Natural killer cell (primary cell): Measurements from ENCODE around the gene NCKAP1. TPM values are rescaled to one million over a fixed set of nuclear protein-coding genes. Genes with fewer than 3 reads are reported as not detected.

Experiments used
- ATAC-seq, 3 donors: fragments of 150-1000 bp in 2 of 3; fragments of 200-7000 bp in 1 of 3; cut with Tn5 transposase; 1 replicate in 1 of 3; 2 replicates in 2 of 3; pipeline ENCODE4 v1.10.0; 2021; ENCODE audit warnings: mild to moderate bottlenecking in 2 of 3, moderate library complexity in 2 of 3
- DNase-seq, 2 donors: peaks; one replicate each; pipeline versions ENCODE4 v3.0.0 to v3.0.0-alpha.2; 2013 to 2021; ENCODE audit warnings: mixed read lengths in 1 of 2
- H3K27ac ChIP-seq: one replicate; pipeline ENCODE4 v1.5.1; 2013; ENCODE audit warnings: mild to moderate bottlenecking, low read length
- H3K27me3 ChIP-seq: one replicate; pipeline ENCODE4 v1.6.1; 2013; ENCODE audit warnings: low read length; ENCODE audit not compliant: control insufficient read depth, insufficient read depth
- H3K36me3 ChIP-seq: one replicate; pipeline ENCODE4 v1.6.1; 2013; ENCODE audit warnings: low read length; ENCODE audit not compliant: control insufficient read depth, insufficient read depth
- H3K4me1 ChIP-seq: one replicate; pipeline ENCODE4 v1.6.1; 2013; ENCODE audit warnings: low read length; ENCODE audit not compliant: control insufficient read depth, insufficient read depth
- H3K4me3 ChIP-seq: one replicate; pipeline ENCODE4 v1.5.1; 2013; ENCODE audit warnings: low read length
- H3K9me3 ChIP-seq: one replicate; pipeline ENCODE4 v1.6.1; 2013; ENCODE audit warnings: low read length; ENCODE audit not compliant: control insufficient read depth, insufficient read depth
- H3K27ac Mint-ChIP-seq, 2 donors: one replicate each; pipeline ENCODE4 v1.8.0; 2022; ENCODE audit warnings: mild to moderate bottlenecking in 2 of 2, mixed read lengths in 2 of 2, moderate library complexity in 1 of 2
- H3K27me3 Mint-ChIP-seq, 2 donors: one replicate each; pipeline ENCODE4 v1.8.0; 2022; ENCODE audit warnings: low read depth in 2 of 2, mixed read lengths in 2 of 2
- H3K36me3 Mint-ChIP-seq: one replicate; pipeline ENCODE4 v1.8.0; 2022; ENCODE audit warnings: mixed read lengths
- H3K4me1 Mint-ChIP-seq, 2 donors: one replicate each; pipeline ENCODE4 v1.8.0; 2022; ENCODE audit warnings: mixed read lengths in 2 of 2
- H3K4me3 Mint-ChIP-seq: one replicate; pipeline ENCODE4 v1.8.0; 2022; ENCODE audit warnings: mild to moderate bottlenecking, moderate library complexity, mixed read lengths
- H3K9me3 Mint-ChIP-seq, 2 donors: one replicate each; pipeline ENCODE4 v1.8.0; 2022; ENCODE audit warnings: mixed read lengths in 2 of 2
- WGBS: methylation state at CpG from one replicate; pipeline ENCODE4 v1.1.7; 2013; ENCODE audit warnings: missing lambda C conversion rate; ENCODE audit not compliant: insufficient coverage; 5-methylcytosine and 5-hydroxymethylcytosine counted together
- intact Hi-C: fragments of 100-400 bp; cut with micrococcal nuclease; formaldehyde crosslinking; loops from one replicate; pipeline ENCODE4 v1.14.2; 2022
- total RNA-seq, 4 donors: library from RNA; stranded (reverse); fragments of 120-200 nt in 1 of 4; gene quantifications; one replicate each; pipeline versions ENCODE4 v1.2.3 to v1.2.4, GENCODE V29; 2013 to 2022
- TF ChIP-seq, protein P1 (sequence below): fragments of 200-600 bp; IDR thresholded peaks from one replicate; pipeline ENCODE4 v1.8.0; 2022; ENCODE audit warnings: antibody characterized with exemption

NCKAP1 gene
- total RNA-seq, 3 donors from 2014 or later (not counting 1 experiment from before 2014, with no cell fraction given), result 8.4 to 12.3 (median 10.4) TPM

DNA sequence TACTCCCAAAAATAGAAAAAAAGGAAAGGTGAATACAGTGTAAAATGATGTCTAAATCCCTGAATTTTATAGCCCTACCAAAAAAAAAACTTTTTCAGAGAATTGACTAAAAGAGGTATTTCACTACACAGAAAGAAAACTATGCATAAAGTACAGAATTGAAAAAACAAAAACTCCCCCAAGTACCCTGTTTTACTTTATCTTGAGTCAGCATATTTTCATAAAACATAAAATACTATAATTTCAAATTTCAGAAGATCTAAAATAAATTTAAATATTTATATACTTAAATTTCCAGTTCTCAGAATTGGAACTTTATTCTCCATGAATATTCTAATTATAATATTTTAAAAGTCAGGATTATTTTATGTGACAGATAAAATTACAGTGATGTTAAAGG lies 10.1 kb downstream of the NCKAP1 start:
- Histone ChIP-seq H3K36me3 (no peaks in the 10 kb centered on the region), H3K9me3 (no peaks in the 10 kb centered on the region), H3K27me3 (peaks cover 34% of the 10 kb centered on the region), H3K4me3 (no peak overlapping the region), H3K4me1 (no peaks in the 10 kb centered on the region), H3K27ac (no peak overlapping the region)
- DNase-seq, result no peak
- intact Hi-C loops, result no loop called here
- TF ChIP-seq, protein P1, sequence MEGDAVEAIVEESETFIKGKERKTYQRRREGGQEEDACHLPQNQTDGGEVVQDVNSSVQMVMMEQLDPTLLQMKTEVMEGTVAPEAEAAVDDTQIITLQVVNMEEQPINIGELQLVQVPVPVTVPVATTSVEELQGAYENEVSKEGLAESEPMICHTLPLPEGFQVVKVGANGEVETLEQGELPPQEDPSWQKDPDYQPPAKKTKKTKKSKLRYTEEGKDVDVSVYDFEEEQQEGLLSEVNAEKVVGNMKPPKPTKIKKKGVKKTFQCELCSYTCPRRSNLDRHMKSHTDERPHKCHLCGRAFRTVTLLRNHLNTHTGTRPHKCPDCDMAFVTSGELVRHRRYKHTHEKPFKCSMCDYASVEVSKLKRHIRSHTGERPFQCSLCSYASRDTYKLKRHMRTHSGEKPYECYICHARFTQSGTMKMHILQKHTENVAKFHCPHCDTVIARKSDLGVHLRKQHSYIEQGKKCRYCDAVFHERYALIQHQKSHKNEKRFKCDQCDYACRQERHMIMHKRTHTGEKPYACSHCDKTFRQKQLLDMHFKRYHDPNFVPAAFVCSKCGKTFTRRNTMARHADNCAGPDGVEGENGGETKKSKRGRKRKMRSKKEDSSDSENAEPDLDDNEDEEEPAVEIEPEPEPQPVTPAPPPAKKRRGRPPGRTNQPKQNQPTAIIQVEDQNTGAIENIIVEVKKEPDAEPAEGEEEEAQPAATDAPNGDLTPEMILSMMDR, result no peak
- peaks cover 31 to 55% of the 10 kb centered on the region in 2 donors for H3K27me3 Mint-ChIP-seq
- H3K4me3 Mint-ChIP-seq, result no peak overlapping the region
- H3K4me1 Mint-ChIP-seq, result no peaks in the 10 kb centered on the region
- no peak for ATAC-seq
- no peak overlapping the region for H3K27ac Mint-ChIP-seq
- H3K9me3 Mint-ChIP-seq, result no peaks in the 10 kb centered on the region
- H3K36me3 Mint-ChIP-seq, result no peaks in the 10 kb centered on the region

DNA sequence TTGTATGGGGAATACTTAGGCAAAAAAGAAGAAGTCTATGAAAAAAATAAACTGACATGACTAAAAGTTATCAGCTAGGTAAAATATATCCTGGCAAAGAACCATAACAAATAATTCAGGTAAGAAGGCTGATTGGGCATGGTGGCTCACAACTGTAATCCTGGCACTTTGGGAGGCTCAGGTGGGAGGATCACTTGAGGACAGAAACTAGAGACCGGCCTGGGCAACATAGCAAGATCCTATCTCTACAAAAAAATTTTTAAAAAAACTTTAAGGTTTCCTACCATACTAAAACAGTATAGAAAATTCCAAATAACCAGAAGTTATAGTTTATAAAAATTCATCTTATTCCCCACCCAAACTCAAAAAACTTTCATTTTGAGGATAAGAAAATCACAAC lies 10.8 kb downstream of the NCKAP1 start:
- no peak overlapping the region for H3K4me3 Mint-ChIP-seq
- H3K4me3 ChIP-seq, result no peak overlapping the region
- no peak overlapping the region for H3K27ac ChIP-seq
- H3K4me1 Mint-ChIP-seq, result no peaks in the 10 kb centered on the region
- no peaks in the 10 kb centered on the region for H3K36me3 ChIP-seq
- H3K27me3 Mint-ChIP-seq, result peaks cover 25 to 53% of the 10 kb centered on the region in 2 donors
- WGBS, result no CpG with 5 or more reads among the region's 1 CpG
- no peaks in the 10 kb centered on the region for H3K4me1 ChIP-seq
- no peaks in the 10 kb centered on the region for H3K9me3 Mint-ChIP-seq
- no peak overlapping the region for H3K27ac Mint-ChIP-seq
- no peak for ATAC-seq
- TF ChIP-seq, protein P1, result no peak
- DNase-seq, result no peak
- H3K36me3 Mint-ChIP-seq, result no peaks in the 10 kb centered on the region
- intact Hi-C loops, result no loop called here
- peaks cover 30% of the 10 kb centered on the region for H3K27me3 ChIP-seq
- no peaks in the 10 kb centered on the region for H3K9me3 ChIP-seq

DNA sequence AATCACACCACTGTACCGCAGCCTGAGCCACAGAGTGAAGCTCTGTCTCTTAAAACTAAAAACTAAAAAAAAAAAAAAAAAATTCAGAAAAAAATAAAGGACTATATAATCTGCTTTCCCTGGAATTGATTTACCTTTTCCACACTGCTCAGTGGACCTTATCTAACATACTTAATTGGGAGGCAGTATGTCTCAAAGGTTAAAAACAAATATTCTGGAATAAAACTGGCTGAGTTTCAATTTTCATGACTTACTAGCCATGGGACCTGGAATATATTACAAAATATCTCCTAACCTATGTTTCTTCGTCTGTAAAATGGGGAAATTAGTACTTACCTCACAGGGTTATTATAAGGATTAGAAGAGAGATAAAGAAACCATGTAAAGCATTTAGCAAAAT lies 11.8 kb downstream of the NCKAP1 start:
- H3K27ac ChIP-seq, result no peak overlapping the region
- Mint-ChIP-seq H3K4me3 (no peak overlapping the region), H3K9me3 (no peaks in the 10 kb centered on the region), H3K27ac (no peak overlapping the region), H3K36me3 (no peaks in the 10 kb centered on the region), H3K4me1 (no peaks in the 10 kb centered on the region), H3K27me3 (peaks cover 19 to 44% of the 10 kb centered on the region in 2 donors)
- DNase-seq, result no peak
- intact Hi-C loops, result no loop called here
- ATAC-seq, result no peak
- TF ChIP-seq, protein P1, result no peak
- no peaks in the 10 kb centered on the region for H3K4me1 ChIP-seq
- no peaks in the 10 kb centered on the region for H3K9me3 ChIP-seq
- peaks cover 26% of the 10 kb centered on the region for H3K27me3 ChIP-seq
- no peak overlapping the region for H3K4me3 ChIP-seq
- no peaks in the 10 kb centered on the region for H3K36me3 ChIP-seq
- WGBS, result no CpG with 5 or more reads among the region's 2 CpGs

DNA sequence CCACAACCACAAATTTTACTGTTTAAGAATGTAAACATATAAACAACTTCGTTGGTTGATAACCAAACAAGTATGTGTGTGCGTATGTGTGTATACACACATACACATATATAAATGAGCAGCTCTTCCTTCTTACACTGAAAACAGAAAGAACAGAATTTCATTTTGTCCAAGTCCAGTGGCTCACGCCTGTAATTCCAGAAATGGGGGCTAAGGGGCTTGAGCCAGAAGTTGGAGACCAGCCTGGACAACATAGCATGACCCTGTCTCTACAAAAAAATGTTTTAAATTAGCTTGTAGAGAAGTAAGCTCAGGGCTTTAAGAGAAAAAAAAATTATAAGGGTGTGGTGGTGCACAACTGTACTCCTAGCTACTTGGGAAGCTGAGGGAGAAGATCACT lies 12.3 kb downstream of the NCKAP1 start:
- 94% methylated on average over 1 of the region's 3 CpGs for WGBS
- Histone ChIP-seq H3K4me1 (no peaks in the 10 kb centered on the region), H3K27me3 (peaks cover 23% of the 10 kb centered on the region), H3K4me3 (no peak overlapping the region), H3K36me3 (no peaks in the 10 kb centered on the region), H3K9me3 (no peaks in the 10 kb centered on the region), H3K27ac (no peak overlapping the region)
- Mint-ChIP-seq H3K4me1 (no peaks in the 10 kb centered on the region), H3K4me3 (no peak overlapping the region), H3K27ac (no peak overlapping the region), H3K9me3 (no peaks in the 10 kb centered on the region), H3K36me3 (no peaks in the 10 kb centered on the region), H3K27me3 (peaks cover 19 to 40% of the 10 kb centered on the region in 2 donors)
- DNase-seq (no peak), ATAC-seq (no peak)
- TF ChIP-seq, protein P1, result no peak
- intact Hi-C loops, result no loop called here
